Measurements from ENCODE around the gene SEPTIN1. TPM values are rescaled to one million over a fixed set of nuclear protein-coding genes. Genes with fewer than 3 reads are reported as not detected.

SEPTIN1 gene
- total and polyA plus RNA-seq, 2 of the 13 experiments (the other 11 are each of a cell fraction or from before 2014, with no cell fraction given) = 0.18 to 0.67 TPM

- TF ChIP-seq PHF20 (CRISPR knock-in tag; IDR thresholded peaks at IDR 0.05) (peak; percentile 67), TAF1 (CRISPR knock-in tag; IDR thresholded peaks at IDR 0.05) (peak; percentile 9; the same call in 1 of the 2 replicates), ZNF136 (CRISPR knock-in tag; IDR thresholded peaks at IDR 0.05; ENCODE audit: low read depth) (no peak), ZNF788 (CRISPR knock-in tag; IDR thresholded peaks at IDR 0.05; ENCODE audit: borderline replicate concordance) (0 out of 2 replicates have a peak, but pooled peaks have one; percentile 5), ZBTB7B (CRISPR knock-in tag; IDR thresholded peaks at IDR 0.05) (peak; percentile 45; the same call in 1 of the 2 replicates), SMAD1 (CRISPR knock-in tag; IDR thresholded peaks at IDR 0.05; ENCODE audit: borderline replicate concordance, low read depth) (no peak), RNF2 (conservative IDR thresholded peaks at IDR 0.05; ENCODE audit: low read depth) (no peak), SATB2 (CRISPR knock-in tag; IDR thresholded peaks at IDR 0.05) (no peak), CCAR2 (optimal IDR thresholded peaks at IDR 0.05; ENCODE audit: low read depth, low read length) (no peak), FOXK1 (CRISPR knock-in tag; IDR thresholded peaks at IDR 0.05; ENCODE audit: borderline replicate concordance, low read depth) (no peak), SALL1 (CRISPR knock-in tag; IDR thresholded peaks at IDR 0.05) (0 out of 2 replicates have a peak, but pooled peaks have one; percentile 5), TRAFD1 (CRISPR knock-in tag; IDR thresholded peaks at IDR 0.05; ENCODE audit: borderline replicate concordance) (no peak), ATF3 (CRISPR knock-in tag; IDR thresholded peaks at IDR 0.05) (no peak), SMAD9 (CRISPR knock-in tag; IDR thresholded peaks at IDR 0.05) (no peak), FOSL1 (CRISPR knock-in tag; IDR thresholded peaks at IDR 0.05; ENCODE audit: borderline replicate concordance) (no peak), ZNF83 (CRISPR knock-in tag; IDR thresholded peaks at IDR 0.05; ENCODE audit: borderline replicate concordance) (0 out of 2 replicates have a peak, but pooled peaks have one; percentile 58), ZNF746 (CRISPR knock-in tag; IDR thresholded peaks at IDR 0.05) (0 out of 2 replicates have a peak, but pooled peaks have one; percentile 31), JARID2 (CRISPR knock-in tag; IDR thresholded peaks at IDR 0.05; ENCODE audit: insufficient replicate concordance) (no peak), ZNF660 (CRISPR knock-in tag; IDR thresholded peaks at IDR 0.05; ENCODE audit: borderline replicate concordance, low read depth) (no peak), ZFP90 (CRISPR knock-in tag; IDR thresholded peaks at IDR 0.05; ENCODE audit: borderline replicate concordance) (no peak), POLR2AphosphoS2 (IDR thresholded peaks at IDR 0.05; ENCODE audit: low read depth, low read length) (no peak), ARID5B (CRISPR knock-in tag; IDR thresholded peaks at IDR 0.05) (no peak), ZNF225 (CRISPR knock-in tag; IDR thresholded peaks at IDR 0.05) (no peak), TIGD3 (CRISPR knock-in tag; IDR thresholded peaks at IDR 0.05; ENCODE audit: borderline replicate concordance) (no peak)
These were observed 11.0 kb downstream of the SEPTIN1 start (continued) for GRCh38 chr16:30371248-30371816.
